ENCODE data around the gene RPLP2. TPM values are rescaled to one million over a fixed set of nuclear protein-coding genes. Genes with fewer than 3 reads are reported as not detected.

RPLP2 gene
- polyA plus RNA-seq, 1 of the 3 experiments (the other 2 are of a cell fraction) = 799 TPM

- TF ChIP-seq, protein P1, sequence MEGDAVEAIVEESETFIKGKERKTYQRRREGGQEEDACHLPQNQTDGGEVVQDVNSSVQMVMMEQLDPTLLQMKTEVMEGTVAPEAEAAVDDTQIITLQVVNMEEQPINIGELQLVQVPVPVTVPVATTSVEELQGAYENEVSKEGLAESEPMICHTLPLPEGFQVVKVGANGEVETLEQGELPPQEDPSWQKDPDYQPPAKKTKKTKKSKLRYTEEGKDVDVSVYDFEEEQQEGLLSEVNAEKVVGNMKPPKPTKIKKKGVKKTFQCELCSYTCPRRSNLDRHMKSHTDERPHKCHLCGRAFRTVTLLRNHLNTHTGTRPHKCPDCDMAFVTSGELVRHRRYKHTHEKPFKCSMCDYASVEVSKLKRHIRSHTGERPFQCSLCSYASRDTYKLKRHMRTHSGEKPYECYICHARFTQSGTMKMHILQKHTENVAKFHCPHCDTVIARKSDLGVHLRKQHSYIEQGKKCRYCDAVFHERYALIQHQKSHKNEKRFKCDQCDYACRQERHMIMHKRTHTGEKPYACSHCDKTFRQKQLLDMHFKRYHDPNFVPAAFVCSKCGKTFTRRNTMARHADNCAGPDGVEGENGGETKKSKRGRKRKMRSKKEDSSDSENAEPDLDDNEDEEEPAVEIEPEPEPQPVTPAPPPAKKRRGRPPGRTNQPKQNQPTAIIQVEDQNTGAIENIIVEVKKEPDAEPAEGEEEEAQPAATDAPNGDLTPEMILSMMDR (IDR thresholded peaks at IDR 0.05) = peak; percentile 73
- TF ChIP-seq GATA2 (CRISPR knock-in tag; IDR thresholded peaks at IDR 0.05) (no peak), ELF1 (IDR thresholded peaks at IDR 0.05) (no peak), SMC3 (IDR thresholded peaks at IDR 0.05; ENCODE audit: low read depth, low read length) (peak; percentile 60), TCF12 (IDR thresholded peaks at IDR 0.05) (no peak), RAD21 (IDR thresholded peaks at IDR 0.05; ENCODE audit: low read length) (peak; percentile 79)
These were observed 38.7 kb downstream of the RPLP2 start (continued) for GRCh38 chr11:848380-848931.

- peak overlapping the region; percentile 86 for H3K4me2 ChIP-seq
- H3F3A ChIP-seq (replicated peaks; ENCODE audit: insufficient read depth) = peaks cover 20% of the 10 kb centered on the region
- TF ChIP-seq RFX5 (IDR thresholded peaks at IDR 0.05; ENCODE audit: low read length) = no peak
- no peak for TF ChIP-seq MXI1 (IDR thresholded peaks at IDR 0.05; ENCODE audit: low read depth, low read length)
- no peak for TF ChIP-seq NRF1 (IDR thresholded peaks at IDR 0.05; ENCODE audit: low read depth, low read length)
- no peak for TF ChIP-seq FOSL2 (IDR thresholded peaks at IDR 0.05; ENCODE audit: borderline replicate concordance, low read depth)
- no peak for TF ChIP-seq USF1 (IDR thresholded peaks at IDR 0.05; ENCODE audit: borderline replicate concordance, low read depth)
- no peak for TF ChIP-seq ZBTB33 (IDR thresholded peaks at IDR 0.05; ENCODE audit: borderline replicate concordance, low read depth)
- no peak for TF ChIP-seq YY1 (IDR thresholded peaks at IDR 0.05; ENCODE audit: low read depth)
- no peak overlapping the region for H3K9ac ChIP-seq
- peak; percentile 98 for DNase-seq
- H3K4me3 ChIP-seq (ENCODE audit: low read depth in 2 of 2, low read length in 1 of 2) = peak overlapping the region; percentile 43 to 51
- H3K27ac ChIP-seq (ENCODE audit: low read depth in 2 of 2, low read length in 1 of 2) = no peak overlapping the region; a peak in 1 of 4 replicates
- 34% methylated on average over 15 of the region's 71 CpGs for WGBS (ENCODE audit: low lambda C conversion rate)
- H3K4me1 ChIP-seq (ENCODE audit: control insufficient read depth in 1 of 2, insufficient read depth in 2 of 2, low read depth in 1 of 2, low read length in 1 of 2) = peaks cover 32 to 41% of the 10 kb centered on the region in 2 experiments; a peak in 3 of 4 replicates
- H3K9me2 ChIP-seq = no peaks in the 10 kb centered on the region
- no peaks in the 10 kb centered on the region for H3K36me3 ChIP-seq (replicated peaks in 1 of 2; ENCODE audit: control insufficient read depth in 1 of 2, insufficient read depth in 2 of 2, low read length in 1 of 2)
- no peaks in the 10 kb centered on the region for H3K9me3 ChIP-seq
- H3K79me2 ChIP-seq (ENCODE audit: insufficient read depth) = peaks cover 59% of the 10 kb centered on the region
- ChIA-PET POLR2A (no interaction called here), CTCF (interaction anchor here (0.7 to 7.5 kb wide), 22 partner anchors 8 to 241 kb away, joined by 3 to 70 read pairs (median 8); no protein-coding TSS in a partner anchor)
- H4K20me1 ChIP-seq (ENCODE audit: insufficient read depth) = peaks cover 54% of the 10 kb centered on the region
- H3K27me3 ChIP-seq (ENCODE audit: insufficient read depth) = no peaks in the 10 kb centered on the region
- no peak overlapping the region for H2AFZ ChIP-seq (ENCODE audit: low read depth)
These were observed 39.5 kb downstream of the RPLP2 start for GRCh38 chr11:849104-849824.
